Panc1 (cell line): ENCODE measurements around the gene ZBTB6.

Experiments used
- POLR2AphosphoS5 ChIP-seq: IDR thresholded peaks from 2 replicates; pipeline ENCODE4 v1.6.1; 2012; ENCODE audit warnings: mild to moderate bottlenecking, low read depth, low read length, moderate library complexity
- TCF7L2 ChIP-seq: IDR thresholded peaks from 2 replicates; pipeline ENCODE4 v1.6.1; 2011; ENCODE audit warnings: mild to moderate bottlenecking, low read depth, low read length, inconsistent platforms
- TF ChIP-seq, protein P1 (sequence below): fragments of 450-650 bp; IDR thresholded peaks from 2 replicates; pipeline ENCODE4 v1.5.1; 2017; ENCODE audit warnings: mild to moderate bottlenecking
- TF ChIP-seq, protein P2 (sequence below), 2 experiments: IDR thresholded peaks; 2 replicates each; pipeline ENCODE4 v1.6.1; 2011 to 2012; ENCODE audit warnings: low read depth in 2 of 2, control low read depth in 1 of 2, low read length in 1 of 2, mild to moderate bottlenecking in 1 of 2, moderate library complexity in 1 of 2; ENCODE audit not compliant: insufficient read depth in 1 of 2

DNA sequence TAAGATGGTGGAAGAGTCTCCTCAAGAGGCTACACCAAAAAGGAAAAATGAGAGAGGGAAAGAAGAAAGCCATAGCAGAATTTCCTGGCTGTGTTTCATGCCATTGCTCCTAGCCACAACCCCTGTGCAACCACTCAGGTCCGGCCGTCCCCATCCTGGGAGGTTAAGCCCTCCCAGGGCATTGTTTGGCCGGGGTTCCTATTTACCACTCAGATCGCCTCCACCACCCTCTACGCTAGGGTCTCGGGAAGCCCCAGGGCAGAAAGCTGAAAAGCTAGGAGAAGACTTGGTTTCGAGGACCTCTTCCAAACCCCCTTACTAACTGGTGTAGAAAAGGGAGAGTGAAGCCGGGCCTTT is 8.7 kb downstream of the ZBTB6 start:
- TF ChIP-seq, protein P1, sequence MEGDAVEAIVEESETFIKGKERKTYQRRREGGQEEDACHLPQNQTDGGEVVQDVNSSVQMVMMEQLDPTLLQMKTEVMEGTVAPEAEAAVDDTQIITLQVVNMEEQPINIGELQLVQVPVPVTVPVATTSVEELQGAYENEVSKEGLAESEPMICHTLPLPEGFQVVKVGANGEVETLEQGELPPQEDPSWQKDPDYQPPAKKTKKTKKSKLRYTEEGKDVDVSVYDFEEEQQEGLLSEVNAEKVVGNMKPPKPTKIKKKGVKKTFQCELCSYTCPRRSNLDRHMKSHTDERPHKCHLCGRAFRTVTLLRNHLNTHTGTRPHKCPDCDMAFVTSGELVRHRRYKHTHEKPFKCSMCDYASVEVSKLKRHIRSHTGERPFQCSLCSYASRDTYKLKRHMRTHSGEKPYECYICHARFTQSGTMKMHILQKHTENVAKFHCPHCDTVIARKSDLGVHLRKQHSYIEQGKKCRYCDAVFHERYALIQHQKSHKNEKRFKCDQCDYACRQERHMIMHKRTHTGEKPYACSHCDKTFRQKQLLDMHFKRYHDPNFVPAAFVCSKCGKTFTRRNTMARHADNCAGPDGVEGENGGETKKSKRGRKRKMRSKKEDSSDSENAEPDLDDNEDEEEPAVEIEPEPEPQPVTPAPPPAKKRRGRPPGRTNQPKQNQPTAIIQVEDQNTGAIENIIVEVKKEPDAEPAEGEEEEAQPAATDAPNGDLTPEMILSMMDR, result no peak
- TF ChIP-seq POLR2AphosphoS5, result no peak
- TF ChIP-seq, protein P2, sequence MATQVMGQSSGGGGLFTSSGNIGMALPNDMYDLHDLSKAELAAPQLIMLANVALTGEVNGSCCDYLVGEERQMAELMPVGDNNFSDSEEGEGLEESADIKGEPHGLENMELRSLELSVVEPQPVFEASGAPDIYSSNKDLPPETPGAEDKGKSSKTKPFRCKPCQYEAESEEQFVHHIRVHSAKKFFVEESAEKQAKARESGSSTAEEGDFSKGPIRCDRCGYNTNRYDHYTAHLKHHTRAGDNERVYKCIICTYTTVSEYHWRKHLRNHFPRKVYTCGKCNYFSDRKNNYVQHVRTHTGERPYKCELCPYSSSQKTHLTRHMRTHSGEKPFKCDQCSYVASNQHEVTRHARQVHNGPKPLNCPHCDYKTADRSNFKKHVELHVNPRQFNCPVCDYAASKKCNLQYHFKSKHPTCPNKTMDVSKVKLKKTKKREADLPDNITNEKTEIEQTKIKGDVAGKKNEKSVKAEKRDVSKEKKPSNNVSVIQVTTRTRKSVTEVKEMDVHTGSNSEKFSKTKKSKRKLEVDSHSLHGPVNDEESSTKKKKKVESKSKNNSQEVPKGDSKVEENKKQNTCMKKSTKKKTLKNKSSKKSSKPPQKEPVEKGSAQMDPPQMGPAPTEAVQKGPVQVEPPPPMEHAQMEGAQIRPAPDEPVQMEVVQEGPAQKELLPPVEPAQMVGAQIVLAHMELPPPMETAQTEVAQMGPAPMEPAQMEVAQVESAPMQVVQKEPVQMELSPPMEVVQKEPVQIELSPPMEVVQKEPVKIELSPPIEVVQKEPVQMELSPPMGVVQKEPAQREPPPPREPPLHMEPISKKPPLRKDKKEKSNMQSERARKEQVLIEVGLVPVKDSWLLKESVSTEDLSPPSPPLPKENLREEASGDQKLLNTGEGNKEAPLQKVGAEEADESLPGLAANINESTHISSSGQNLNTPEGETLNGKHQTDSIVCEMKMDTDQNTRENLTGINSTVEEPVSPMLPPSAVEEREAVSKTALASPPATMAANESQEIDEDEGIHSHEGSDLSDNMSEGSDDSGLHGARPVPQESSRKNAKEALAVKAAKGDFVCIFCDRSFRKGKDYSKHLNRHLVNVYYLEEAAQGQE (IDR thresholded peaks at IDR 0.05; ENCODE audit: insufficient read depth in 1 of 2, low read depth in 2 of 2, low read length in 1 of 2), result no peak
- TF ChIP-seq TCF7L2, result no peak
